Mesodermal cell (in vitro differentiated cells): ENCODE data around the gene RIMBP3C. TPM values are rescaled to one million over a fixed set of nuclear protein-coding genes. Genes with fewer than 3 reads are reported as not detected.
"Not testable (repeated sequence)": the region's sequence is repeated elsewhere in the genome, so short reads cannot be mapped to it uniquely, and the experiment has no call there.

Experiments
- H3K27ac ChIP-seq: 2 replicates; pipeline ENCODE4 v1.7.0; 2013; ENCODE audit warnings: mild to moderate bottlenecking, low read depth, low read length, moderate library complexity; ENCODE audit not compliant: severe bottlenecking
- H3K36me3 ChIP-seq: 2 replicates; pipeline ENCODE4 v1.7.1; 2013; ENCODE audit warnings: mild to moderate bottlenecking, low read length, moderate library complexity; ENCODE audit not compliant: control insufficient read depth, insufficient read depth
- H3K4me1 ChIP-seq: one replicate; pipeline ENCODE4 v1.7.1; 2013; ENCODE audit warnings: mild to moderate bottlenecking, low read length; ENCODE audit not compliant: insufficient read depth, control insufficient read depth, poor library complexity, severe bottlenecking
- H3K4me3 ChIP-seq: 2 replicates; pipeline ENCODE4 v1.7.0; 2013; ENCODE audit warnings: low read length, control low read depth, mild to moderate bottlenecking; ENCODE audit not compliant: insufficient read depth, poor library complexity, severe bottlenecking; ENCODE audit errors: extremely low read depth
- H3K9me3 ChIP-seq: 2 replicates; pipeline ENCODE4 v1.7.1; 2013; ENCODE audit warnings: mild to moderate bottlenecking, low read length, moderate library complexity; ENCODE audit not compliant: control insufficient read depth
- WGBS, 2 experiments: methylation state at CpG; one replicate each; pipeline ENCODE4 v1.1.5; 2013; ENCODE audit warnings: missing lambda C conversion rate in 2 of 2; ENCODE audit not compliant: insufficient coverage in 2 of 2; 5-methylcytosine and 5-hydroxymethylcytosine counted together
- polyA plus RNA-seq, 2 experiments: library from polyadenylated mRNA; stranded (reverse); fragments of 50-300 nt; gene quantifications; one replicate each; pipeline ENCODE4 v1.2.3, GENCODE V29; 2013

Gene RIMBP3C, protein sequence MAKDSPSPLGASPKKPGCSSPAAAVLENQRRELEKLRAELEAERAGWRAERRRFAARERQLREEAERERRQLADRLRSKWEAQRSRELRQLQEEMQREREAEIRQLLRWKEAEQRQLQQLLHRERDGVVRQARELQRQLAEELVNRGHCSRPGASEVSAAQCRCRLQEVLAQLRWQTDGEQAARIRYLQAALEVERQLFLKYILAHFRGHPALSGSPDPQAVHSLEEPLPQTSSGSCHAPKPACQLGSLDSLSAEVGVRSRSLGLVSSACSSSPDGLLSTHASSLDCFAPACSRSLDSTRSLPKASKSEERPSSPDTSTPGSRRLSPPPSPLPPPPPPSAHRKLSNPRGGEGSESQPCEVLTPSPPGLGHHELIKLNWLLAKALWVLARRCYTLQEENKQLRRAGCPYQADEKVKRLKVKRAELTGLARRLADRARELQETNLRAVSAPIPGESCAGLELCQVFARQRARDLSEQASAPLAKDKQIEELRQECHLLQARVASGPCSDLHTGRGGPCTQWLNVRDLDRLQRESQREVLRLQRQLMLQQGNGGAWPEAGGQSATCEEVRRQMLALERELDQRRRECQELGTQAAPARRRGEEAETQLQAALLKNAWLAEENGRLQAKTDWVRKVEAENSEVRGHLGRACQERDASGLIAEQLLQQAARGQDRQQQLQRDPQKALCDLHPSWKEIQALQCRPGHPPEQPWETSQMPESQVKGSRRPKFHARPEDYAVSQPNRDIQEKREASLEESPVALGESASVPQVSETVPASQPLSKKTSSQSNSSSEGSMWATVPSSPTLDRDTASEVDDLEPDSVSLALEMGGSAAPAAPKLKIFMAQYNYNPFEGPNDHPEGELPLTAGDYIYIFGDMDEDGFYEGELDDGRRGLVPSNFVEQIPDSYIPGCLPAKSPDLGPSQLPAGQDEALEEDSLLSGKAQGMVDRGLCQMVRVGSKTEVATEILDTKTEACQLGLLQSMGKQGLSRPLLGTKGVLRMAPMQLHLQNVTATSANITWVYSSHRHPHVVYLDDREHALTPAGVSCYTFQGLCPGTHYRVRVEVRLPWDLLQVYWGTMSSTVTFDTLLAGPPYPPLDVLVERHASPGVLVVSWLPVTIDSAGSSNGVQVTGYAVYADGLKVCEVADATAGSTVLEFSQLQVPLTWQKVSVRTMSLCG (N-terminal part only)
- polyA plus RNA-seq (2013, experiment 1 of 2): 0.11 TPM
- 0.20 TPM for polyA plus RNA-seq (2013, experiment 2 of 2)

DNA sequence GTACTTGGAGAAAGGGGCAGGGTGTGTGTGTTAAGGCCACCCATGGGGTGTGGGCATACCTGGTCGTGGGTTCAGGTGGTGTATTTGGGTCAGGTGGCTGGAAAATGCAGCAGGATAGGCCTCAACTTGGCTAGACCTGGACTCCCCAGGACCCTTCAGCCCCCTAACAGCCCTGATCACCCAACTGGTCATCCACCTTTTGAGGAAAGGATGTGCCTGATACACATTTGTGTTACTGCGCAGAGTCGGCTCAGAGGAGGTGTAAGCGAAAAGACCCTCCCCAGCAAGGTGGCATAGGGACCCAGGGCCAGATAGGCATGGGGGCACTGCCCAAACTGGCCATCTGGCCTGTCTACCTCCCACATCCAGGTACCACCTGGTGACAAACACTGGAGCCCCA, at the start of gene RIMBP3C:
RIMBP3C (minus strand) TSS at position 101 of the 400 bp plus-strand sequence. CDS start 485 bp downstream, outside the sequence.
- H3K36me3 ChIP-seq, H3K4me1 ChIP-seq, H3K4me3 ChIP-seq, H3K27ac ChIP-seq, H3K9me3 ChIP-seq: not testable (repeated sequence)
- no CpG with 5 or more reads among the region's 4 CpGs for WGBS, 2 experiments

DNA sequence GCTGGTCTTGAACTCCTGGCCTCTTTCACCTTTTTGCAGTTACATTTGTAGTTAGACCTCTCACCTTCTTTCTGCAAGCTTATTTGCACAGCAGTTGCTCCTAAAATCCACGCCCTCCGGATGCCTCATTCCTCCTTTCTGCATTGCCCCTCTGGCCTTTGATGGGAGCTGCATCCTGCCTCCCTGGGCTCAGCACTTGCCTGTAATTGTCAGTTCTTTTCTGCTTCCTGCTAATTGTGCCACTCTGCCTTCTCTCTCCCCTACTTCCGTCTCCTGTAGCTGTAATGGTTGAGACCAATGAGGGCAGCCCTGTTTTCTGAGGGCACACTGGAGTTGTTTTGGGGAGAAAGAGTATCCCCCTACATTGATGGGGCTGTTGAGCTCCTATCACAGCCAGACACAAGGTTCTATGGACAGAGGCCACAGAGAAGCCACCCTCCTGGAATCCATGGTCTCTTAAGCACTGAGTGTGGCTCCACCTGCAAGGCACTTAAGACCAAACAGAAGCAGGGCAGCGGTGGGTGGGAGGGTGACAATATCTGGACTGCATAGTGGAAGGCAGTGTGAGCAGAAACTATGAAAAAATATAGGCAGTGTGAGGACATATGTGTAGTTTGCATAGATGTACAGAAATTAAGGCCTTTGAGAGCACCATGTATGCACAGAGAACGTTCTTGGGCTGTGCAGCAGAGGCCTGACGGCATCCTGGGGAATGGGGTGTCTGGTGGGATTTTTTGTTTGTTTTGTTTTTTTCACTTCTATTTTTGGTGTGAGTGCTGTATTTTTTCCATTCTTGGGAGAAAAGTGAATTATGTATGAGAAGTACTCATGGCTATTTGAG, 48.0 kb upstream of the RIMBP3C start:
- Histone ChIP-seq H3K9me3 (no peaks in the 10 kb centered on the region), H3K4me3 (no peak overlapping the region), H3K4me1 (no peaks in the 10 kb centered on the region), H3K27ac (no peak overlapping the region), H3K36me3 (peaks cover 67% of the 10 kb centered on the region)
- WGBS, 2 experiments: 84 to 88% methylated on average over 5 of the region's 6 CpGs

DNA sequence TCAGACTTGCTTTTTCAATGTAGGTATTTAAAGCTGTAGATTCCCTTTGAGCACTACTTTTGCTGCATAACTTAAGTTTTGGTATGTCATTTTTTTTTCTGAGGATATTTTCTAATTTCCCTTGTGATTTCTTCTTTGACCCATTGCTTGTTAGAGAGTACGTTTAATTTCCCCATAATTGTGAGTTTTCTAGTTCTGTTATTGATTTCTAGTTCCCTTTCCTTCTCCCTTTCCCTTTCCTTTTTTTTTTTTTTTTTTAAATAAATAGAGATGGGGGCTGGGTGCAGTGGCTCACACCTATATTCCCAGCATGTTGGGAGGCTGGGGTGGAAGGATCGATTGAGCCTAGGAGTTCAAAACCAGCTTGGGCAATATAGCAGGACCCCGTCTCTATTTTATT, 47.0 kb upstream of the RIMBP3C start:
- no CpG with 5 or more reads among the region's 3 CpGs for WGBS, 2 experiments
- Histone ChIP-seq H3K4me1 (no peaks in the 10 kb centered on the region), H3K27ac (no peak overlapping the region), H3K36me3 (peaks cover 73% of the 10 kb centered on the region), H3K9me3 (no peaks in the 10 kb centered on the region), H3K4me3 (no peak overlapping the region)

DNA sequence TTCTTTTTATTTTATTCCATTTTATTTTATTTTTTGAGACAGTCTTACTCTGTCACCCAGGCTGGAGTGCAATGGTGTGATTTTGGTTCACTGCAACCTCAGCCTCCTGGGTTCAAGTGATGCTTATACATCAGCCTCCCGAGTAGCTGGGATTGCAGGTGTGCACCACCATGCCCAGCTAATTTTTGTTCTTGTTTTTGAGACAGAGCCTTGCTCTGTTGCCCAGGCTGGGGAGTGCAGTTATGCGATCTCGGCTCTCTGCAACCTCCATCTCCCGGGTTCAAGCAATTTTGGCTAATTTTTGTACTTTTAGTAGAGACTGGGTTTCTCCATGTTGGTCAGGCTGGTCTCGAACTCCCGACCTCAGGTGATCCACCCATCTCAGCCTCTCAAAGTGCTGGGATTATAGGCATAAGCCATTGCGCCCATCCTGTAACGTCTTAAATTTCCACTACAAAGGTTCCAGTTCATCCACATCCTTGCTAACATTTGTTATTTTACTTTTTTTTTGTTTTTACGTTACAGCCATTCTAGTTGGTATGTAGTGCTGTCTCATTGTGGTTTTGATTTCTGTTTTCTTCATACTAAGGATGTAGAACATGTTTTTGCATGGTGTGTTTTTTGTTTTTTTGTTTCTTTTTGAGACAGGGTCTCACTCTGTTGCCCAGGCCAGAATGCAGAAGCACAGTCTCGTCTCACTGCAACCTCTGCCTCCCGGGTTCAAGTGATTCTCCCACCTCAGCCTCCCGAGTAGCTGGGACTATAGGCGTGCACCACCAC, 45.3 kb upstream of the RIMBP3C start:
- H3K27ac ChIP-seq, H3K9me3 ChIP-seq, H3K4me1 ChIP-seq, H3K4me3 ChIP-seq: not testable (repeated sequence)
- peaks cover 79% of the 10 kb centered on the region for H3K36me3 ChIP-seq
- 91 to 98% methylated on average over 6 to 7 of the region's 13 CpGs for WGBS, 2 experiments

DNA sequence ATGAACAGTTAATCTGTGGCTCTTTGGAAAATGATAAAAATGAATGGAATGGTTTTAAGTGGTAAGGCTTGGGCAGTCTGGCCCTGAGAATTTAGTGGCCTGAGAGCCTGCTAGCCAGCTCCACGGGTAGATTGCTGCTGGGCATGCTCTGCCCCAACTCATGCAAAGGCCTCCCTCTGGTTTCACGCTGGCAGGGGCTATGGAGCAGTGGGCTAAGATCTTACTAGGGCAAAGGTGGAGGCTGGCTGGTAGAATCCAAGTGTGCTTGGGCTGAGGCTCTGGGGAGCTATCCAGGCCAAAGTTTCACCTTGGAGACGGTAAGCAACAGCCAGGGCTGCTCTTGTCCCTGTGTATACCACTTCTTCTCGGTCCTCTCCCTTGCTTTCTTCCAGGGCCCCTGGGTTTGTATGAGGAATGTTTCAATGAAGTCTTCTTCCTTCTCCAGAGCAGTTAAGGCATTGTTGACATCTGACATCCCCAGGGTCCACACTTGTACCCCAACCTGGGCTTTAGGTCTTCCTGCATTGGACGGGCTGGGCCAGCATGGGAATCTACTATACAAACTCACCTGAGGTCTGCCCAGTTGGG, 43.7 kb upstream of the RIMBP3C start:
- no peaks in the 10 kb centered on the region for H3K4me1 ChIP-seq
- H3K36me3 ChIP-seq: peaks cover 76% of the 10 kb centered on the region
- no peaks in the 10 kb centered on the region for H3K9me3 ChIP-seq
- H3K4me3 ChIP-seq: no peak overlapping the region
- H3K27ac ChIP-seq: no peak overlapping the region
- 95 to 100% methylated on average over 1 to 3 of the region's 5 CpGs for WGBS, 2 experiments

DNA sequence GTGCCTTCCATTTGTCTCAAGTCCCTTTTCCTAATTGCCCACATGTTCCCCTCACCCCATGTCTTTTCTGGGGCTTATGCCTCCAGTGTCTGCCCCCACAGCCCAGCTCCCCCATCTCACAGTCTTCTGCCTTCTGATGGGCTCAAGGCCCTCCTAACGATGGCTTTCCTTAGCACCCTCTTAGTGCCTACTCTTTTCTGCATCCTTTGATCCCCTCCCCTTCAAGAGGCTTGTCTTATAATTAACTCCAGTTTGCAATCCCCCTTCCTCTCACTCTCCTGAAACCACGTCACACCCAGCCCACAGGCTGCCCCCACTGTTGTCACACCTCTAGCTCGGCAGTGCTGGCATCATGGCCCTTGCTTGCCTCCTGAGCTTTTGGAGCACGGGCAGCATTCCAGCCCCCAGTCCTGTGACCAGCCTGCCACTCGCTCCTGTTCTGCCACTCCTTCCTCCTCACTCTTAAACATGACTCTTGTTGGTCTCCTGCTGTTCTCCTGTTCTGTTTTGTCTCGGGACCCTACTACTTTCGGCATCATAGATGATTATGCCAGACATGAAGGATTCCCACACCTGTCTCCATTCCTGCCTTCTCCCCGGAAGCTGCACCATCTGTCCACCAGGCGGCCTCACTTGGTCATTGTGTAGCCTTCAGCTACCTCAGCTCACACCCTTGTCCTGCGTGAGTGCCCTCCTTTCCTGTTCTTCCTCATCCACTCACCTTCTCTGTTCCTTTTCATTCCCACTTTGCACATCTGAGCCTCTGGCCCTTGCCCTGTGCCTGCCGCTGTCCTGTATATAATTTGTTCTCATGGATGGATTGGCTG, 42.4 kb upstream of the RIMBP3C start:
- no peak overlapping the region for H3K27ac ChIP-seq
- WGBS, 2 experiments: 91 to 94% methylated on average over 9 to 11 of the region's 11 CpGs

DNA sequence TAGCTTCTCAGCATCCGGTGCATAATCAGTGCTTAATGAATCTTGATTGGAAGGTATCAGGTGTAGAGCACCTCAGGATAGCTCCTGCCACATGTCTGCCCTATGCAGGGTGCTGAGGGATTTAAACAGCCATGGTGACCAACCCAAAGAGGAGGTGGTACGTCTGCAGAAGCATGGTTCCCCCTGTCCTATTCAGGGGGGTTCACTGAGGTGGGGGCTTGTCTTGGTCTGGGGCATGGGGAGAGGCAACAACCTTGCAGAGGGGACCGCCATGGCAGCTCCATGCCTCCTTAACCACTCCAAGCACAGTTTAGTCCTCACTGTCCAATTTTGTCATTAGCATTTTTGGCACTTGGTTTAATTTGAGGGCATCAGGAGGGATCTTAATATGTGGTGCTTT, 41.2 kb upstream of the RIMBP3C start:
- WGBS, 2 experiments: 89 to 95% methylated on average over 1 to 2 of the region's 3 CpGs
- Histone ChIP-seq H3K4me1 (no peaks in the 10 kb centered on the region), H3K4me3 (no peak overlapping the region), H3K27ac (no peak overlapping the region), H3K9me3 (no peaks in the 10 kb centered on the region), H3K36me3 (peaks cover 71% of the 10 kb centered on the region)

More for the DNA sequence above, 42.4 kb upstream of the RIMBP3C start:
- Histone ChIP-seq H3K4me1 (no peaks in the 10 kb centered on the region), H3K4me3 (no peak overlapping the region), H3K36me3 (peaks cover 68% of the 10 kb centered on the region), H3K9me3 (no peaks in the 10 kb centered on the region)

DNA sequence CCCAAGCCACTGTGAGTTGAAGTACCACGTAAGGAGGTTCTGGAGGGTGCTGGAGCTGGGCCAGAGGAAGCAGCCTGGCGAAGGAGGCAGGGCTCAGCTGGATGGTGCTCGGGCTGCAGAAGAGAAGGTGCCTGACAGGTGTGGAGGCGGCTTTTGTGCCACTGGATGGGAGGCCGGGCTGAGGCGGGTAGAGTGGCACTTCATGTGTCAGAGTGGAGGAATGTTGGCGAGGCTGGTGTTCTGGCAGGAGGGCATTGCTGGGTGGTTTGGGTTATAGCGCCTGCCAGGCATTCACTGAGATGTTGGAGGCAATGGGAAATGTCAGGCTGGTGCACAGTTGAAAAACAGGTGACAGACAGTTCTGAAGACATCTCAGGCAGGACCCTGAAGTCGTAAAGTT, 40.4 kb upstream of the RIMBP3C start:
- H3K9me3 ChIP-seq: no peaks in the 10 kb centered on the region
- H3K4me3 ChIP-seq: no peak overlapping the region
- peaks cover 64% of the 10 kb centered on the region for H3K36me3 ChIP-seq
- H3K4me1 ChIP-seq: no peaks in the 10 kb centered on the region
- no peak overlapping the region for H3K27ac ChIP-seq
- WGBS, 2 experiments: 93 to 96% methylated on average over 8 of the region's 9 CpGs
